Pancreas (tissue), 10 donors: ENCODE measurements around the gene GATA6. TPM values are rescaled to one million over a fixed set of nuclear protein-coding genes. Genes with fewer than 3 reads are reported as not detected.

Experiments used
- ATAC-seq, 4 donors: fragments of 200-7000 bp; cut with Tn5 transposase; one replicate each; pipeline versions ENCODE4 v1.8.0 to v1.9.1; 2020; ENCODE audit warnings: mild to moderate bottlenecking in 4 of 4, moderate library complexity in 4 of 4
- DNase-seq, 6 donors: peaks; one replicate each; pipeline ENCODE4 v3.0.0-alpha.2; 2020
- FAIRE-seq: peaks from 2 replicates; lab custom pipeline; 2012; peaks lifted over from hg19 to GRCh38; lab: Jason Lieb, UNC
- H3K27ac ChIP-seq, 4 donors: fragments of 200-600 bp; sonication (generic); 1 replicate in 3 of 4; 2 replicates in 1 of 4; pipeline versions ENCODE4 v1.5.0 to v1.8.0; 2020
- H3K27me3 ChIP-seq, 4 donors: fragments of 200-600 bp; one replicate each; pipeline ENCODE4 v1.8.0; 2021
- H3K36me3 ChIP-seq, 3 donors: fragments of 200-600 bp; sonication (generic) in 1 of 3; one replicate each; pipeline versions ENCODE4 v1.5.0 to v1.8.0; 2020 to 2021
- H3K4me1 ChIP-seq, 3 donors: fragments of 200-600 bp; one replicate each; pipeline ENCODE4 v1.8.0; 2021
- H3K4me3 ChIP-seq, 4 donors: fragments of 200-600 bp; sonication (generic) in 2 of 4; one replicate each; pipeline versions ENCODE4 v1.5.0 to v1.8.0; 2020 to 2021
- H3K9me3 ChIP-seq, 4 donors: fragments of 200-600 bp; one replicate each; pipeline ENCODE4 v1.8.0; 2021
- WGBS, 2 donors: extraction: QIAGEN DNeasy Blood & Tissue Kit; methylation state at CpG; one replicate each; pipeline ENCODE4 v1.1.7; 2013; 5-methylcytosine and 5-hydroxymethylcytosine counted together
- intact Hi-C, 3 donors: fragments of 100-400 bp; cut with DNase I; formaldehyde crosslinking; loops; one replicate each; pipeline versions ENCODE4 v1.11.1 to v1.14.2; 2022
- polyA plus RNA-seq, 2 donors: library from polyadenylated mRNA; stranded (reverse); fragments of 200-250 nt; gene quantifications; one replicate each; pipeline ENCODE4 v1.2.3, GENCODE V29; 2013
- total RNA-seq, 6 donors: library from RNA; stranded (reverse); fragmentation: NEBNext Ultra II Directional in 4 of 6; extraction: Animal tissue kit (Norgen Biotek cat#: 25700) in 4 of 6; gene quantifications; one replicate each; pipeline versions ENCODE4 v1.2.1 to v1.2.4, GENCODE V29; 2021 to 2023
- TF ChIP-seq, protein P1 (sequence below), 4 donors: fragments of 200-600 bp; sonication (generic) in 3 of 4; IDR thresholded peaks; one replicate each; pipeline versions ENCODE4 v1.5.0 to v1.8.0; 2021; ENCODE audit warnings: antibody characterized with exemption in 4 of 4
- donor health status: healthy with polysubstance abuse.
- donor health status: DM: no; HTN: no; CAD: no; lungs with moderate emphysema.
- donor health status: DM: no; HTN: no; CAD: no.
- donor health status: control.
- donor health status: control.
- donor health status: Bipolar disorder and iron deficiency.
- donor health status: DM: yes; HTN: yes; CAD: no.
- donor health status: DM: no; HTN: no; CAD: no.
- donor health status: DM: no; HTN: no; CAD: no.
- donor health status: DM: yes; HTN: yes; CAD: no.

The GATA6 gene
- total RNA-seq (10 to 100 TPM; 18.8 to 36.4 (median 24.9) TPM), polyA plus RNA-seq (10 to 100 TPM; 15.4 to 20.1 TPM)

DNA sequence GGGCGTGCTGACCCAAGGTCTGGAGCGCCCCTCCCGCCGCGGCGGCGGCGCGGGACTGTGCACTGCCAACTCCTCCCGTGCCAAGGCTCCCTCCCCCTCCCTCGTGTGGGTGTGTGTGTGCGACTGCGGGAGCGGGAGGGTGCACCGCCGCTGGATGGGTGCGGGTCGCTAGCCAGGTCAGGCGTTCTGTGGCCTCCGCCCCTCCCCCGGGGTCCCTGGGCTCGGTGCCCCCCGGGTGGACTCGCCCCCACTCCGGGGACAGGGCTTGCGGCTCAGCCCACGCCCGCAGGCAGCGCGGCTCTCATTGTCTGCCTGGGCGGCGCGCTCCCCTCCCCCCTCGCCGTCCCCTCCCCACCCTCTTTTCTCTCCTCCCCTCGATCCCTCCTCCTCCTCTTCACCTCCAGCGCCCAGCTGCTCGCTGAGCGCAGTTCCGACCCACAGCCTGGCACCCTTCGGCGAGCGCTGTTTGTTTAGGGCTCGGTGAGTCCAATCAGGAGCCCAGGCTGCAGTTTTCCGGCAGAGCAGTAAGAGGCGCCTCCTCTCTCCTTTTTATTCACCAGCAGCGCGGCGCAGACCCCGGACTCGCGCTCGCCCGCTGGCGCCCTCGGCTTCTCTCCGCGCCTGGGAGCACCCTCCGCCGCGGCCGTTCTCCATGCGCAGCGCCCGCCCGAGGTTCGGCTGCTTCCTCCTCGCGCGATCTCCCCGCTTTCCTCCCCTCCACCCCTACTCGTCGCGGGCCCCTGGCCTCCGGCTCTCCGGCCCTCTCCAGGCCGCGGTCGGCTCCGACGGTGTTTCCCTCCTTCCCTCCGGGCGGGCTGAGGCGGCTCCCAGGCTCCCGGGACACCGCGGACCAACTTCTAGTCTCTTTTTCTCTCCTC is at the start of gene GATA6:
Gene GATA6 (plus strand): TSS at position 579 of the 878 bp plus-strand sequence. CDS start 1,556 bp downstream, outside the sequence.
- ATAC-seq = peak; percentile 61 to 74 (median 70)
- Histone ChIP-seq H3K9me3 (no peaks in the 10 kb centered on the region), H3K36me3 (peaks cover 0 to 11% (median 0%) of the 10 kb centered on the region in 3 donors), H3K4me3 (peak within 1 kb of the TSS; percentile 69 to 90 (median 80)), H3K4me1 (no peaks in the 10 kb centered on the region), H3K27ac (peak within 1 kb of the TSS; percentile 87 to 99 (median 96)), H3K27me3 (no peaks in the 10 kb centered on the region)
- intact Hi-C loops = loop anchor here in 2 of 3 donors (5.0 to 10.0 kb wide), 4 partner anchors 64 to 164 kb away; no protein-coding TSS in a partner anchor
- TF ChIP-seq, protein P1, sequence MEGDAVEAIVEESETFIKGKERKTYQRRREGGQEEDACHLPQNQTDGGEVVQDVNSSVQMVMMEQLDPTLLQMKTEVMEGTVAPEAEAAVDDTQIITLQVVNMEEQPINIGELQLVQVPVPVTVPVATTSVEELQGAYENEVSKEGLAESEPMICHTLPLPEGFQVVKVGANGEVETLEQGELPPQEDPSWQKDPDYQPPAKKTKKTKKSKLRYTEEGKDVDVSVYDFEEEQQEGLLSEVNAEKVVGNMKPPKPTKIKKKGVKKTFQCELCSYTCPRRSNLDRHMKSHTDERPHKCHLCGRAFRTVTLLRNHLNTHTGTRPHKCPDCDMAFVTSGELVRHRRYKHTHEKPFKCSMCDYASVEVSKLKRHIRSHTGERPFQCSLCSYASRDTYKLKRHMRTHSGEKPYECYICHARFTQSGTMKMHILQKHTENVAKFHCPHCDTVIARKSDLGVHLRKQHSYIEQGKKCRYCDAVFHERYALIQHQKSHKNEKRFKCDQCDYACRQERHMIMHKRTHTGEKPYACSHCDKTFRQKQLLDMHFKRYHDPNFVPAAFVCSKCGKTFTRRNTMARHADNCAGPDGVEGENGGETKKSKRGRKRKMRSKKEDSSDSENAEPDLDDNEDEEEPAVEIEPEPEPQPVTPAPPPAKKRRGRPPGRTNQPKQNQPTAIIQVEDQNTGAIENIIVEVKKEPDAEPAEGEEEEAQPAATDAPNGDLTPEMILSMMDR (IDR thresholded peaks at IDR 0.05) = peak in 1 of 4 donors; percentile 6
- FAIRE-seq = no peak
- 0 to 1% methylated on average over 55 to 87 of the region's 87 CpGs for WGBS, 2 donors
- DNase-seq = peak; percentile 92 to 98 (median 97)

DNA sequence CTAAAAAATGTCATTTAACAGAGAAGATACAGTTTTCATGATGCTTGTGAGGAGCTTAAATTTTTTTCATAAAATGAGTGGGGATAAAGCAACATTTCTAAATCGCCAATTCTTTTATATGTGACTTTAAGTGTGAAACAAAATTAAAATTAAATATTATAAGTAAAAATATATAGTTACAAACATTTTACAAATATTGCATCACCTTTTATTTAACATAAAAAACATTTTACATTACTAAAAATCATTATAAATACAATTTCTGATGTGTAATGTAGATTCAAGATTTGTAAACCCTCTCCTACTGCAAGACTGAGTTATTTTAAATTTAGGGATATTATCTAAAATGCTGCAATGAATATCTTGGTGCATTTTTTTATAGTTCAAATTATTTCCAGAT is 44.4 kb upstream of the GATA6 start:
- intact Hi-C loops = no loop called here
- H3K36me3 ChIP-seq = no peaks in the 10 kb centered on the region
- ATAC-seq (no peak), FAIRE-seq (no peak), DNase-seq (no peak)
- 93 to 94% methylated on average over 1 of the region's 1 CpG for WGBS, 2 donors
- no peaks in the 10 kb centered on the region for H3K27me3 ChIP-seq
- H3K9me3 ChIP-seq = no peaks in the 10 kb centered on the region
- H3K27ac ChIP-seq = no peak overlapping the region
- H3K4me1 ChIP-seq = peaks cover 0 to 5% (median 3%) of the 10 kb centered on the region in 3 donors
- TF ChIP-seq, protein P1 (IDR thresholded peaks at IDR 0.05) = no peak
- no peak overlapping the region for H3K4me3 ChIP-seq

DNA sequence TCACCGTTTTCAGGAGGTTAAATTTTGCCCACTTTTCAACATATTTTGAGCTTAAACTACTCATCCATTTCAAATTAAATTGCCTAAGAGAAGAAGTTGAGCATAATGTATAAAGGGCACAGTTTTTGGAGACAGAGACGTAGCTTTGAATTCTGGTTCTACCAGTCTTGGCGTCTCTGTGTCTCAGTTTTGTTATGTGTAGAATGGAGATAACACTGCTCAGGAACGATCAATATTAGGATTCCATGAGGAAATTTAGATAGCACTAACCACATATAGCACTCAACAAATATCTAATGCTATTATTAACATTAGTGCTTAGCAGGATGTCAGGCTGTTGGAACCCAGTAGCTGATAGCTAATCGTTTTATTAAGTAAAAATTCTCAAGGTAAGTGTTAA is 40.4 kb upstream of the GATA6 start:
- Histone ChIP-seq H3K36me3 (no peaks in the 10 kb centered on the region), H3K9me3 (no peaks in the 10 kb centered on the region), H3K4me3 (no peak overlapping the region), H3K4me1 (peaks cover 0 to 5% (median 3%) of the 10 kb centered on the region in 3 donors), H3K27me3 (no peaks in the 10 kb centered on the region), H3K27ac (no peak overlapping the region)
- FAIRE-seq = no peak
- ATAC-seq = peak; percentile 48 to 83 (median 71)
- intact Hi-C loops = no loop called here
- WGBS, 2 donors = 18% methylated on average over 5 of the region's 5 CpGs
- no peak for DNase-seq
- TF ChIP-seq, protein P1 (IDR thresholded peaks at IDR 0.05) = no peak

DNA sequence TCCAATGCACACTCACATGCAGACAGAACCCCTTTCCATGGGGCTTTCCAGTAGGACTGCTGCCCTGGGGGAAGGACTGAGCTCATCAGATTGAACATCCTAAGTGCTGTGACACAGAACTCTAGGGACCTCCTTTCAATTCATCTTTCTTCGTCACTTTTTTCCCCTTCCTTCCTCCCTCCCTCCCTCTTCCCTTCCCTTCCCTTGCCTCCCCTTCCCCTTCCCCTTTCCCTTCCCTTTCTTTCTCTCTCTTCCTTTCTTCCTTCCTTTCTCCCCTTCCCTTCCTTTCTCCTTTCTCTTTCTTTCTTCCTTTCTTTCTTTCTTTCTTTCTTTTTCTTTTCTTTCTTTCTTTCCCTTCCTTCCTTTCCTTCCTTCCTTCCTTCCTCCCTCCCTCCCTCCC is 39.6 kb upstream of the GATA6 start:
- Histone ChIP-seq H3K27me3 (no peaks in the 10 kb centered on the region), H3K27ac (no peak overlapping the region), H3K9me3 (no peaks in the 10 kb centered on the region), H3K36me3 (no peaks in the 10 kb centered on the region), H3K4me1 (peaks cover 0 to 5% (median 3%) of the 10 kb centered on the region in 3 donors), H3K4me3 (no peak overlapping the region)
- TF ChIP-seq, protein P1 (IDR thresholded peaks at IDR 0.05) = no peak
- 68 to 84% methylated on average over 1 of the region's 1 CpG for WGBS, 2 donors
- peak in 2 of 4 donors; percentile 15 to 35 for ATAC-seq
- intact Hi-C loops = no loop called here
- FAIRE-seq = no peak
- DNase-seq = no peak
